Measurements from ENCODE around the gene ANGEL2. TPM values are rescaled to one million over a fixed set of nuclear protein-coding genes. Genes with fewer than 3 reads are reported as not detected.
"Not testable (repeated sequence)": the region's sequence is repeated elsewhere in the genome, so short reads cannot be mapped to it uniquely, and the experiment has no call there.

Gene ANGEL2
- total and polyA plus RNA-seq, 5 donors, result 10.2 to 25.4 (median 20.6) TPM

DNA sequence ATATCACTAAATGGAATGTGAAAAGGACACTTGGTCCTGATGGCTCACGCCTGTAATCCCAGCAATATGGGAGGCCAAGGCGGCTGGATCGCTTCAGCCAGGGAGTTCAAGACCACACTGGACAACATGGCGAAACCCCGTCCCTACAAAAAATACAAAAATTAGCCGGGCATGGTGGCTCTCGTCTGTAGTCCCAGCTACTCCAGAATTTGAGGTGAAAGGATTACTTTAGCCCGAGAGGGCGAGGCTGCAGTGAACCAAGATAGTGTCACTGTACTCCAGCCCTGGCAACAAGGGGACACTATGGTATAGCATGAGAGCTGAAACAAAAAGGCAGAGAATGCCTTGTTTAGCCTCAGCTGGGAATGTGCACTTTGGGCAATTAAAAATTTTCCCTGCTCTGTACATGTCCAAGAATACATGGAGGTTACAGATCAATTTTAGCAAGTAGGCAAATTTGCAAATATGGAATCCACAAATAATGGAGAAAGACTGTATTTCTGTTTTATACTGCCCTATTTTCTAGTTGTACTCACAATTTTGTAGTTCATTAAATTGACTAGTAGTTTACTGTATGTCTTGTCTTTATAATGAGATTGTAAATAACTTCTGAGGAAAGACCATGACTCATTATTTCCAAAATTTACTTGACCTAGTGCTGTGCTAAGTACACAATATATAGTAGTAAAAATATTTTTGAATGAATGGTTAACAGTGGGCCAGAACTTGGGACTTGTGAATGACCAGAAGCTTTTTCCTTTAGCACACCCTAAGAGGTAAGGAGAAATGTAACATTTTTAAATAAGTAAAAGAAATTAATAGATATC is 2.0 kb upstream of the ANGEL2 start:
- ATAC-seq (no peak), DNase-seq (no peak)
- H3K27me3 ChIP-seq (ENCODE audit: control insufficient read depth, insufficient read depth), result no peaks in the 10 kb centered on the region
- 94% methylated on average over 9 of the region's 9 CpGs for WGBS
- intact Hi-C loops (cut with DNase I), result no loop called here
- no peaks in the 10 kb centered on the region for H3K4me1 ChIP-seq (ENCODE audit: control insufficient read depth, insufficient read depth, low read length)
- H3K4me3 ChIP-seq (ENCODE audit: low read length), result no peak overlapping the region
- no peak overlapping the region for H3K27ac ChIP-seq (ENCODE audit: low read length)
- H3K9me3 ChIP-seq (ENCODE audit: control insufficient read depth, low read length), result no peaks in the 10 kb centered on the region

DNA sequence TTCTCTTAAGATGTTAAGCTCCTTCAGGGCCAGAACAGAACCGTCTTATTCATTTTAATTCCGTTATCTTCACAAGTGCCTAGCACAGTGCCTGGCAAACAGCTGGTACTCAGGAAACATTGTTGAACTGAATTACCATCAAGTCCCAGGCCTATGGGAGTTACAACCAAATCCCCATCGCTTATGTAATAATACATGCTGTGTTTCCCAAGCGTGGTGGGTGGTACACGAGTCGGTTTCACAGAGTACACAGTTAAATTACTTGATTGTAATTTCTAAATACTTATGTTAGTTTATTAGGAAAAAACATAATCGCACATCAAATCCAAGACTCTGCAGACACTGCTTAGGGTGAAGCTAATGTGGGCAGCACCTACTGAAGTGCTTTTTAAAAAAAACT is 1.0 kb downstream of the ANGEL2 start:
- DNase-seq (no peak), ATAC-seq (no peak)
- H3K4me1 ChIP-seq (ENCODE audit: control insufficient read depth, insufficient read depth, low read length), result no peaks in the 10 kb centered on the region
- intact Hi-C loops (cut with DNase I), result no loop called here
- H3K9me3 ChIP-seq (ENCODE audit: control insufficient read depth, low read length), result no peaks in the 10 kb centered on the region
- H3K4me3 ChIP-seq (ENCODE audit: low read length), result peak overlapping the region; percentile 80
- no peak overlapping the region for H3K27ac ChIP-seq (ENCODE audit: low read length)
- WGBS, result 13% methylated on average over 7 of the region's 7 CpGs
- no peaks in the 10 kb centered on the region for H3K27me3 ChIP-seq (ENCODE audit: control insufficient read depth, insufficient read depth)

DNA sequence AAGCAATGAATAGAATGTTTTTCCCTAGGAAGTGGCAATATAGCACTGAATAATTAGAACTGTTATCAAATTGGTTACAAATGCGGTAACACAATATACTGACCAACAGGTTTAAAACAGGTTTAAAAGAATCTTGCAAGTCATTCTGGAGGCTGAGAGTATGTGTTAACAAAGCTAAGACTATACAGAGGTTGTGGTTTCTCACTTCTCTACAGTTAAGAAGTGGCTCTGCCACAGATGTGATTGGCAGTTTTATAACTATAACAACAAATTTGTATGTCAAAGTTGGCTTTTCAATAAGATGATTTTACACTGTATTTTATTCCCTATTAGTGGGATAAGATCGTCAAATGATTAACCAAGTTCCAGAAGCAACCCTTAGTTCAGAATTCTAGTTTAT is 7.1 kb downstream of the ANGEL2 start:
- H3K27ac ChIP-seq (ENCODE audit: low read length), result no peak overlapping the region
- DNase-seq (no peak), ATAC-seq (no peak)
- H3K4me1 ChIP-seq (ENCODE audit: control insufficient read depth, insufficient read depth, low read length), result no peaks in the 10 kb centered on the region
- intact Hi-C loops (cut with DNase I), result no loop called here
- 89% methylated on average over 2 of the region's 2 CpGs for WGBS
- no peaks in the 10 kb centered on the region for H3K27me3 ChIP-seq (ENCODE audit: control insufficient read depth, insufficient read depth)
- no peaks in the 10 kb centered on the region for H3K9me3 ChIP-seq (ENCODE audit: control insufficient read depth, low read length)
- H3K4me3 ChIP-seq (ENCODE audit: low read length), result no peak overlapping the region

DNA sequence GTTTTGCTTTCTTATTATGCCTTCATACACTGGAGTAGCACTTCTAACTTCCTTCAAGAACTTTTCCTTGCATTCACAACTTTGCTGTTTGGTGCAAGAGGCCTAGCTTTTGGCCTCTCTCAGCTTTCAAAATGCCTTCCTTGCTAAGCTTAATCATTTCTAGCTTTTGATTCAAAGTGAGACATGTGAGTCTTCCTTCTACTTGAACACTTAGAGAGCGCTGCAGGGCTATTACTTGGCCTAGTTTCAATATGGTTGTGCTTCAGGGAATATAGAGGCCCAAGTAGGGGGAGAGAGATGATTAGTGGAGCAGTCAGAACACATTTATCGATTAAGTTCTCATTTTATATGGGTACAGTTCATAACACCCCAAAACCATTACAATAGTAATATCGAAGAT is 12.4 kb downstream of the ANGEL2 start:
- DNase-seq, result no peak
- H3K27ac ChIP-seq (ENCODE audit: low read length), result no peak overlapping the region
- 93% methylated on average over 3 of the region's 3 CpGs for WGBS
- intact Hi-C loops (cut with DNase I), result no loop called here
- H3K4me3 ChIP-seq (ENCODE audit: low read length), result no peak overlapping the region
- ATAC-seq, result no peak
- H3K27me3 ChIP-seq (ENCODE audit: control insufficient read depth, insufficient read depth), result no peaks in the 10 kb centered on the region
- H3K9me3 ChIP-seq (ENCODE audit: control insufficient read depth, low read length), result no peaks in the 10 kb centered on the region
- H3K4me1 ChIP-seq (ENCODE audit: control insufficient read depth, insufficient read depth, low read length), result no peaks in the 10 kb centered on the region

DNA sequence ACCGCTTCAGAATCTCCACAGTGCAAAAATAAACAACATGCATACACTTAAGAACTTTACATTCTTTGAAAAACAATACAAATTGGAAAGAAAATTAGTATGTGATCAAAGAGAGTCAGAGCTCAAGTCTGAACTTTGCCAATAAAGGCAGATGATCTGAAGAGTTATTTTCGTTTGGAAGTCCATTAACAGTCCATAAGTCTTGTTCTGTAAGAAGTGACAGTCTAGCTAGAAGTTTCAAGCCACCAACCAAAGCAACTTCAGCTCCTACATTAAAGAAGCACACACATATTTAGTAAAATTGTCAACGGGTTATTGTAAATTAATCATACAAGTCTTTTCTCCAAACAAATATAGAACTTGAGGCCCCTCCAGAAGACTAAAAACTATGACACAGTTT is 20.7 kb downstream of the ANGEL2 start:
- intact Hi-C loops (cut with DNase I), result loop anchor here in 3 of 4 donors (5.0 to 10.0 kb wide), 3 partner anchors 178 to 183 kb away; no protein-coding TSS in a partner anchor
- H3K4me3 ChIP-seq (ENCODE audit: low read length), result no peak overlapping the region
- DNase-seq (no peak), ATAC-seq (no peak)
- H3K9me3 ChIP-seq (ENCODE audit: control insufficient read depth, low read length), result no peaks in the 10 kb centered on the region
- H3K4me1 ChIP-seq (ENCODE audit: control insufficient read depth, insufficient read depth, low read length), result no peaks in the 10 kb centered on the region
- 86% methylated on average over 3 of the region's 3 CpGs for WGBS
- no peaks in the 10 kb centered on the region for H3K27me3 ChIP-seq (ENCODE audit: control insufficient read depth, insufficient read depth)
- no peak overlapping the region for H3K27ac ChIP-seq (ENCODE audit: low read length)

DNA sequence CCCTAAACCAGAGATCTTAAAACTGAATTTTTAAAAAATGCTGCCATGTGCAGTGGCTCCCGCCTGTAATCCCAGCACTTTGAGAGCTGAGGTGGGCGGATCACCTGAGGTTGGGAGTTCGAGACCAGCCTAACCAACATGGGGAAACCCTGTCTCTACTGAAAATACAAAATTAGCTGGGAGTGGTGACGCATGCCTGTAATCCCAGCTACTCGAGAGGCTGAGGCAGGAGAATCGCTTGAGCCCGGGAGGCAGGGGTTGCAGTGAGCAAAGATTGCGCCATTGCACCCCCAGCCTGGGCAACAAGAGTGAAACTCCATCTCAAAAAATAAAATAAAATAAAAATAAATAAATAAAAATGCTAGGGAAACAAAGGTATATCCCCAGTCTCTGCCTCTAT is 21.7 kb downstream of the ANGEL2 start:
- DNase-seq; H3K27ac ChIP-seq (ENCODE audit: low read length); H3K27me3 ChIP-seq (ENCODE audit: control insufficient read depth, insufficient read depth); H3K4me3 ChIP-seq (ENCODE audit: low read length); ATAC-seq; H3K4me1 ChIP-seq (ENCODE audit: control insufficient read depth, insufficient read depth, low read length); H3K9me3 ChIP-seq (ENCODE audit: control insufficient read depth, low read length): not testable (repeated sequence)
- intact Hi-C loops (cut with DNase I), result loop anchor here in 2 of 4 donors (5.0 to 10.0 kb wide), 2 partner anchors 179 to 182 kb away; no protein-coding TSS in a partner anchor
- 95% methylated on average over 8 of the region's 8 CpGs for WGBS

DNA sequence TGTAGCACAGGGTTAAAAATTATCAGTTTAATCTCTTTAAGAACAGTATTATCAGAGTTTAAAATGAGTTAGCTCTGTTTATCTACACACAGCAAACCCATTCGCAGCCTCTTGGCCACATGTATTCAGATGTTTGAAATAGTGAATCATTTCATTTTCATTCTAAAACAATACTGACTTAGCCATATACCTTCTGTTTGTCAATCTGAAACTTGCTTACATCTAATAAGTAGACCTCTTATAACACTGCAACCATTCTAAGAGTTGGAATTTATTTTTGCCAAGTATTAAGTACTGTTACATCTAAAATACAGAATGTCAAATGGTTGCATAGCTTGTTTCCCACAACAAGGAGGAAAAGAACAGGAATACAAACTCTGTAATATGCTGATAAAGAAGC is 25.4 kb downstream of the ANGEL2 start:
- Histone ChIP-seq H3K27ac (ENCODE audit: low read length) (no peak overlapping the region), H3K4me1 (ENCODE audit: control insufficient read depth, insufficient read depth, low read length) (no peaks in the 10 kb centered on the region), H3K4me3 (ENCODE audit: low read length) (no peak overlapping the region), H3K27me3 (ENCODE audit: control insufficient read depth, insufficient read depth) (no peaks in the 10 kb centered on the region), H3K9me3 (ENCODE audit: control insufficient read depth, low read length) (no peaks in the 10 kb centered on the region)
- intact Hi-C loops (cut with DNase I), result loop anchor here in 2 of 4 donors (5.0 to 10.0 kb wide), 2 partner anchors 175 to 178 kb away; no protein-coding TSS in a partner anchor
- WGBS, result 41% methylated on average over 1 of the region's 1 CpG
- DNase-seq (no peak), ATAC-seq (no peak)

DNA sequence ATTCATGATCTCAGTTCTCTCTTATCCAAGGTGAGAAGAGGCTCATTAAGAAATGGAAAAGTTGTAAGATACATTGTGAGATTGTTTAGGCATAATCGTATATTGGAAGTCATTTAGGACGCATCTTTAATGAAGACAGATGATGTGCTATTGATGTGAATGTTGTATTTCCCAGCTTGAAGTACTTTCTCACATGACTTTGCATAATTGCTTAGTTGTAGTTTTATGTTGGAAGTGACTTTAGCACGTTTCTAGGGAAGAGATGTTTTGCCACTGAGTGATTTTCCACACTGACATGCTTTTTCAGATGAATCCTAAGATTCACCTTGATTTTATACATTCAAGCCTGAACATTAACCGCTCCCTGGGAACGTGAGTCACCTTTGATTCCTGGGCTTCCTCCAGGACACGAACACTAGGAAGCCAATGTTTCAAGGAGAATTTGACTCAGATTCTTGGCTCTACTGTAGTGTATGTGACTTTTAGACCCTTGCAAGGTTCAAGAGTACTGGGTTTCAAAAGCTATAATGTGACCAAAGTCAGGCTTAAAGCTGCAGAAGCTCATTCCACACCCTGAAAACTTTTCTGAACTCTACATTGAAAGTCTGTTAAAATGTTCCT is 27.9 kb downstream of the ANGEL2 start:
- 70% methylated on average over 6 of the region's 6 CpGs for WGBS
- Histone ChIP-seq H3K9me3 (ENCODE audit: control insufficient read depth, low read length) (no peaks in the 10 kb centered on the region), H3K4me1 (ENCODE audit: control insufficient read depth, insufficient read depth, low read length) (no peaks in the 10 kb centered on the region), H3K27me3 (ENCODE audit: control insufficient read depth, insufficient read depth) (no peaks in the 10 kb centered on the region), H3K27ac (ENCODE audit: low read length) (no peak overlapping the region), H3K4me3 (ENCODE audit: low read length) (no peak overlapping the region)
- ATAC-seq (no peak), DNase-seq (no peak)
- intact Hi-C loops (cut with DNase I), result loop anchor here in 1 of 4 donors (10.0 kb wide), 1 partner anchor 173 kb away; no protein-coding TSS in a partner anchor

DNA sequence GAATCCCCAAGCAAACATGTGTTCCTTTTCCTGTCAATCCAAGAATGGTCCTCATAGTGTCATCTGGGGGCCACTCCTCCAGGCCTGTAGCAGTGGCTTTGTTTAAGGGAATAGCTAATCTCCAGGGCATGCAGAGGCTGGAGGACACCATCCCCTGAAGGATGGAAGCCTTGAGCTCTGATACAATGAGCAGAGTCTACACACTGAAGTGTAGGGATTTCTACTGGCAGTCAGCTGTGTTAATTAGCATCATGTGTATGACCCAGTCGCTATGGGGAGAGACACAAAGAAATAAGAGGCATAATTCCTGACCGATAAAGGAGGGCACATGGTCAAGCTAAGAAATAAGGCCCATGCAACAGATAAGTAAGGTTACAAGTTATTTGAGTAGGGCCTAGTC is 29.1 kb downstream of the ANGEL2 start:
- DNase-seq, result no peak
- WGBS, result 91% methylated on average over 2 of the region's 2 CpGs

DNA sequence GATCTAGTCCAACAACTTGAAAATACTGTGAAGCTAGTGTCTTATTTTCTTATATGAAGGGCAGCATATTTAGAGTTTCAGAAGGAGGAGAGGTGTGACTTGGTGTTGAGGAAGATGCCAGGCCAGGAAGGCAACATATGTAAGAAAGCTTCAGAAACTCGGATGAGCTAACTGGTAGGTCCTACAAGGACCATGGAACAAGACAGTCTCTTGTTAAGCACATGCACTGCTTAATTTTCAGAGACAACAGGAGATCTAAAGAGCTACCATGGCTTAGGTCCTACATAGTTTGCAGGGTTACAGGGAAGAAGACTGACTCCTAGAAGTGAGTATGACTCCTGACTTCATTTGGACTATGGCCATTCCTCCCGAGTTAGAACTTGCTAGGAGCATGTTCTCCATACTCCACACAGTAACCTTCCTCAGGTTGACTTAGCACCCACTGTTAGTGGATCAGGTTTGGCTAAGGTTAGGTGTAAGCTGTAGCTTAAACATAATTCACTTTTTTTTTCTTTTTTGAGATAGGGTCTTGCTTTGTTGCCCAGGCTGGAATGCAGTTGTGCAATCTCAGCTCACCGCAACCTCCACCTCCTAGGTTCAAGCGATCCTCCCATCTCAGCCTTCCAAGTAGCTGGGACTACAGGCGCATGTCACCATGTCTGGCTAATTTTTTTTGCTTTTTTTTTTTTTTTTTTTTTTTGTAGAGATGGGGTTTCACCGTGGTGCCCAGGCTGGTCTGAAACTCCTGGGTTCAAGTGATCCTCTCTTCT is 31.0 kb downstream of the ANGEL2 start:
- DNase-seq, result no peak
- H3K9me3 ChIP-seq (ENCODE audit: control insufficient read depth, low read length), result no peaks in the 10 kb centered on the region
- H3K4me3 ChIP-seq (ENCODE audit: low read length), result no peak overlapping the region
- no peaks in the 10 kb centered on the region for H3K27me3 ChIP-seq (ENCODE audit: control insufficient read depth, insufficient read depth)
- ATAC-seq, result no peak
- intact Hi-C loops (cut with DNase I), result loop anchor here in 1 of 4 donors (10.0 kb wide), 1 partner anchor 170 kb away; no protein-coding TSS in a partner anchor
- H3K27ac ChIP-seq (ENCODE audit: low read length), result no peak overlapping the region
- peaks cover 20% of the 10 kb centered on the region for H3K4me1 ChIP-seq (ENCODE audit: control insufficient read depth, insufficient read depth, low read length)
- WGBS, result 97% methylated on average over 6 of the region's 6 CpGs

More for the DNA sequence above, 29.1 kb downstream of the ANGEL2 start:
- ATAC-seq, result no peak
- no peaks in the 10 kb centered on the region for H3K27me3 ChIP-seq (ENCODE audit: control insufficient read depth, insufficient read depth)
- intact Hi-C loops (cut with DNase I), result loop anchor here in 1 of 4 donors (10.0 kb wide), 1 partner anchor 172 kb away; no protein-coding TSS in a partner anchor
- H3K27ac ChIP-seq (ENCODE audit: low read length), result no peak overlapping the region
- no peaks in the 10 kb centered on the region for H3K9me3 ChIP-seq (ENCODE audit: control insufficient read depth, low read length)
- peaks cover 5% of the 10 kb centered on the region for H3K4me1 ChIP-seq (ENCODE audit: control insufficient read depth, insufficient read depth, low read length)
- no peak overlapping the region for H3K4me3 ChIP-seq (ENCODE audit: low read length)

All from right cardiac atrium (tissue), 5 donors.